HCT116 (cell line): ENCODE data around the gene ARHGAP45. TPM values are rescaled to one million over a fixed set of nuclear protein-coding genes. Genes with fewer than 3 reads are reported as not detected.

ENCODE experiments used
- ATAC-seq: fragments of 200-7000 bp; cut with Tn5 transposase; 2 replicates; pipeline ENCODE4 v1.9.1; 2020; ENCODE audit warnings: mild to moderate bottlenecking, moderate library complexity
- BruUV-seq: library from RNA; stranded (reverse); fragments of 400-500 nt; replicated peaks from 2 replicates; lab custom pipeline; 2021; lab: Mats Ljungman, UMichigan
- CTCF ChIA-PET: fragments of 300-600 bp; sonication (Branson Sonifier 250); formaldehyde crosslinking; loops from one replicate; lab custom pipeline; 2021; ENCODE audit warnings: antibody characterized with exemption; lab: Charles Lee
- POLR2A ChIA-PET: fragments of 300-600, 350-600 bp; sonication (Branson Sonifier 250); formaldehyde crosslinking; loops from one replicate; lab custom pipeline; 2021; ENCODE audit warnings: antibody characterized with exemption; lab: Charles Lee
- RAD21 ChIA-PET, 2 experiments: fragments of 300-600 bp; sonication (Branson Sonifier 250); formaldehyde crosslinking; loops; one replicate each; lab custom pipeline; 2023; ENCODE audit warnings: low total read pairs in 2 of 2; ENCODE audit not compliant: uncharacterized antibody in 2 of 2, unreplicated experiment in 2 of 2, low non-redundant PET in 1 of 2; lab: Charles Lee
- DNase-seq: peaks from one replicate; pipeline ENCODE4 v3.0.0-alpha.2; 2010; ENCODE audit warnings: low read depth, low spot score
- H2AFZ ChIP-seq: fragments of 200-600 bp; shearing (Covaris generic), sonication (generic); 2 replicates; pipeline ENCODE4 v1.6.1; 2017; ENCODE audit warnings: low read depth, mixed run types, mixed read lengths, antibody characterized with exemption, low read length; ENCODE audit not compliant: poor library complexity, severe bottlenecking
- H3K27ac ChIP-seq: 2 replicates; pipeline ENCODE4 v1.5.1; 2012; ENCODE audit warnings: low read depth, low read length
- H3K27me3 ChIP-seq: fragments of 200-600 bp; sonication (generic); 2 replicates; pipeline ENCODE4 v1.6.1; 2016; ENCODE audit warnings: mixed run types, low read length, mixed read lengths; ENCODE audit not compliant: insufficient read depth
- H3K36me3 ChIP-seq, 2 experiments: fragments of 200-500 bp in 1 of 2; fragments of 200-600 bp in 1 of 2; sonication (Bioruptor generic) in 1 of 2; sonication (generic) in 1 of 2; 2 replicates each; pipeline versions ENCODE4 v1.5.1 to v1.6.1; 2014 to 2016; ENCODE audit warnings: low read length in 2 of 2, inconsistent platforms in 1 of 2, mixed read lengths in 1 of 2, mixed run types in 1 of 2; ENCODE audit not compliant: insufficient read depth in 2 of 2, control insufficient read depth in 1 of 2
- H3K4me1 ChIP-seq, 2 experiments: fragments of 200-600 bp in 1 of 2; sonication (generic) in 1 of 2; 2 replicates each; pipeline versions ENCODE4 v1.5.1 to v1.6.1; 2012 to 2017; ENCODE audit warnings: low read length in 2 of 2, inconsistent platforms in 1 of 2, mild to moderate bottlenecking in 1 of 2, mixed read lengths in 1 of 2, mixed run types in 1 of 2, moderate library complexity in 1 of 2; ENCODE audit not compliant: insufficient read depth in 2 of 2, control insufficient read depth in 1 of 2
- H3K4me2 ChIP-seq: fragments of 200-600 bp; sonication (generic); 2 replicates; pipeline ENCODE4 v1.6.1; 2017; ENCODE audit warnings: mixed run types, low read length, mixed read lengths
- H3K4me3 ChIP-seq, 2 experiments: fragments of 200-600 bp in 1 of 2; sonication (generic) in 1 of 2; replicated peaks in 1 of 2; 2 replicates each; pipeline ENCODE4 v1.5.1; 2011 to 2016; ENCODE audit warnings: low read length in 2 of 2, control low read depth in 1 of 2, low read depth in 1 of 2, mild to moderate bottlenecking in 1 of 2, mixed read lengths in 1 of 2, mixed run types in 1 of 2
- H3K79me2 ChIP-seq: fragments of 200-600 bp; sonication (generic); 2 replicates; pipeline ENCODE4 v1.6.1; 2017; ENCODE audit warnings: mild to moderate bottlenecking, mixed run types, low read length, moderate library complexity, mixed read lengths; ENCODE audit not compliant: insufficient read depth
- H3K9ac ChIP-seq: fragments of 200-600 bp; sonication (generic); 2 replicates; pipeline ENCODE4 v1.6.1; 2016; ENCODE audit warnings: low read length, mixed read lengths
- H3K9me2 ChIP-seq: fragments of 200-600 bp; sonication (generic), shearing (Covaris generic); 2 replicates; pipeline ENCODE4 v1.6.1; 2017; ENCODE audit warnings: mixed run types, mild to moderate bottlenecking, moderate library complexity; ENCODE audit not compliant: insufficient read depth
- H3K9me3 ChIP-seq, 2 experiments: fragments of 200-500 bp in 1 of 2; fragments of 200-600 bp in 1 of 2; sonication (Bioruptor generic) in 1 of 2; sonication (generic) in 1 of 2; 2 replicates each; pipeline ENCODE4 v1.6.1; 2014 to 2017; ENCODE audit warnings: low read length in 2 of 2, mixed read lengths in 2 of 2, inconsistent platforms in 1 of 2, low read depth in 1 of 2, mild to moderate bottlenecking in 1 of 2, mixed run types in 1 of 2, moderate library complexity in 1 of 2; ENCODE audit not compliant: control insufficient read depth in 1 of 2, insufficient read depth in 1 of 2
- H4K20me1 ChIP-seq: fragments of 200-600 bp; sonication (generic), shearing (Covaris generic); 2 replicates; pipeline ENCODE4 v1.6.1; 2017; ENCODE audit warnings: mixed run types, mild to moderate bottlenecking, moderate library complexity; ENCODE audit not compliant: insufficient read depth
- EGR1 ChIP-seq: IDR thresholded peaks from 2 replicates; pipeline ENCODE4 v1.6.1; 2012; ENCODE audit warnings: low read depth
- ELF1 ChIP-seq: IDR thresholded peaks from 2 replicates; pipeline ENCODE4 v1.6.1; 2012; ENCODE audit warnings: low read depth, borderline replicate concordance
- JUND ChIP-seq: IDR thresholded peaks from 2 replicates; pipeline ENCODE4 v1.6.1; 2012
- POLR2A ChIP-seq: IDR thresholded peaks from 2 replicates; pipeline ENCODE4 v1.7.0; 2011; ENCODE audit warnings: borderline replicate concordance; ENCODE audit not compliant: insufficient read depth, insufficient read length; ENCODE audit errors: extremely low read depth
- YY1 ChIP-seq: IDR thresholded peaks from 2 replicates; pipeline ENCODE4 v1.6.1; 2011; ENCODE audit warnings: low read length, low read depth, moderate library complexity, mild to moderate bottlenecking; ENCODE audit not compliant: insufficient replicate concordance; ENCODE audit errors: extremely low read depth
- intact Hi-C: fragments of 100-400 bp; cut with micrococcal nuclease; formaldehyde crosslinking; loops from 2 replicates; pipeline ENCODE4 v1.10.0; 2022
- total RNA-seq: library from RNA; stranded (reverse); gene quantifications from one replicate; pipeline ENCODE4 v1.2.1, GENCODE V29; 2021; ENCODE audit not compliant: unreplicated experiment

Gene ARHGAP45
- total RNA-seq, 1 experiment from 2014 or later = 30.4 TPM

GRCh38 chr19:1073956-1074517 is 7.1 kb downstream of the ARHGAP45 start:
- no peak overlapping the region for H2AFZ ChIP-seq
- no peaks in the 10 kb centered on the region; the same call in 1 of the 2 replicates for H3K79me2 ChIP-seq
- H4K20me1 ChIP-seq = no peaks in the 10 kb centered on the region
- ChIA-PET POLR2A (interaction anchor here (1.2 kb wide), 1 partner anchor 8 kb away, joined by 8 read pairs; no protein-coding TSS in a partner anchor), RAD21 (no interaction called here), CTCF (interaction anchor here (1.4 to 4.9 kb wide), 2 partner anchors 9 to 90 kb away, joined by 3 to 20 read pairs; partner anchors contain the start of gene WDR18)
- H3K9me2 ChIP-seq = no peaks in the 10 kb centered on the region
- no peak for TF ChIP-seq ELF1
- DNase-seq = no peak
- no TSS peak for BruUV-seq
- H3K27me3 ChIP-seq = no peaks in the 10 kb centered on the region
- H3K4me1 ChIP-seq = peaks cover 7 to 23% of the 10 kb centered on the region in 2 experiments
- peaks cover 0 to 7% of the 10 kb centered on the region in 2 experiments; a peak in 1 of 4 replicates for H3K36me3 ChIP-seq
- H3K4me2 ChIP-seq = peak overlapping the region; percentile 47
- H3K27ac ChIP-seq = peak overlapping the region; percentile 50; the same call in 1 of the 2 replicates
- no peaks in the 10 kb centered on the region for H3K9me3 ChIP-seq
- H3K4me3 ChIP-seq = peak overlapping the region in 1 of 2 experiments; percentile 22; a peak in 2 of 4 replicates
- intact Hi-C loops = no loop called here
- no peak; the same call in 1 of the 2 replicates for ATAC-seq
- no peak overlapping the region for H3K9ac ChIP-seq

GRCh38 chr19:1074544-1075283 is 7.7 kb downstream of the ARHGAP45 start:
- Histone ChIP-seq H2AFZ (no peak overlapping the region), H4K20me1 (no peaks in the 10 kb centered on the region), H3K9me2 (no peaks in the 10 kb centered on the region), H3K4me1 (peaks cover under 1 to 16% of the 10 kb centered on the region in 2 experiments), H3K27ac (peak overlapping the region; percentile 50), H3K36me3 (peaks cover 0 to 7% of the 10 kb centered on the region in 2 experiments; a peak in 1 of 4 replicates), H3K9me3 (no peaks in the 10 kb centered on the region), H3K4me2 (peak overlapping the region; percentile 65), H3K27me3 (no peaks in the 10 kb centered on the region), H3K9ac (no peak overlapping the region), H3K79me2 (no peaks in the 10 kb centered on the region), H3K4me3 (peak overlapping the region; percentile 30 to 32; a peak in 3 of 4 replicates)
- ChIA-PET CTCF (interaction anchor here (1.4 to 4.9 kb wide), 2 partner anchors 10 to 91 kb away, joined by 3 to 20 read pairs; partner anchors contain the start of gene WDR18), POLR2A (interaction anchor here (0.7 to 1.2 kb wide), 3 partner anchors 9 to 33 kb away, joined by 3 to 8 read pairs (median 3); no protein-coding TSS in a partner anchor), RAD21 (interaction anchor here in 1 of 2 experiments (0.7 kb wide), 1 partner anchor 150 kb away, joined by 3 read pairs; no protein-coding TSS in a partner anchor)
- ATAC-seq (peak; percentile 80), DNase-seq (no peak)
- TF ChIP-seq JUND (no peak), POLR2A (peak; percentile 19), YY1 (no peak), EGR1 (0 out of 2 replicates have a peak, but pooled peaks have one; percentile 36), ELF1 (no peak)
- no TSS peak for BruUV-seq
- intact Hi-C loops = no loop called here
